H9 (cell line): ENCODE data around the gene FAM114A1. TPM values are rescaled to one million over a fixed set of nuclear protein-coding genes. Genes with fewer than 3 reads are reported as not detected.

ENCODE experiments used
- DNase-seq: peaks from one replicate; pipeline ENCODE4 v3.0.0-alpha.2; 2017
- H2AFZ ChIP-seq: one replicate; pipeline ENCODE4 v1.6.1; 2013; ENCODE audit warnings: mild to moderate bottlenecking, low read length, control low read depth, moderate library complexity
- H2AK5ac ChIP-seq: 2 replicates; pipeline ENCODE4 v1.6.1; 2013; ENCODE audit warnings: low read length, control low read depth, mixed read lengths; ENCODE audit not compliant: insufficient read length
- H2BK120ac ChIP-seq: one replicate; pipeline ENCODE4 v1.6.1; 2013; ENCODE audit warnings: low read depth, mild to moderate bottlenecking, low read length, control low read depth, inconsistent platforms; ENCODE audit not compliant: poor library complexity, severe bottlenecking
- H2BK12ac ChIP-seq: 2 replicates; pipeline ENCODE4 v1.6.1; 2013; ENCODE audit warnings: low read length, control low read depth, mixed read lengths, low read depth; ENCODE audit not compliant: insufficient read length
- H2BK15ac ChIP-seq: 2 replicates; pipeline ENCODE4 v1.6.1; 2013; ENCODE audit warnings: low read depth, low read length, control low read depth
- H2BK20ac ChIP-seq: one replicate; pipeline ENCODE4 v1.6.1; 2013; ENCODE audit warnings: low read depth, mild to moderate bottlenecking, low read length, control low read depth, inconsistent platforms; ENCODE audit not compliant: poor library complexity, severe bottlenecking
- H2BK5ac ChIP-seq: 2 replicates; pipeline ENCODE4 v1.6.1; 2013; ENCODE audit warnings: low read length, control low read depth, mixed read lengths; ENCODE audit not compliant: insufficient read length
- H3K14ac ChIP-seq: 2 replicates; pipeline ENCODE4 v1.6.1; 2013; ENCODE audit warnings: low read length, control low read depth; ENCODE audit not compliant: insufficient read depth
- H3K18ac ChIP-seq: 2 replicates; pipeline ENCODE4 v1.6.1; 2013; ENCODE audit warnings: low read depth, mild to moderate bottlenecking, mixed read lengths, low read length, control low read depth; ENCODE audit not compliant: insufficient read length
- H3K23ac ChIP-seq: 2 replicates; pipeline ENCODE4 v1.6.1; 2013; ENCODE audit warnings: low read length, control low read depth, mixed read lengths, low read depth; ENCODE audit not compliant: insufficient read length
- H3K23me2 ChIP-seq: 2 replicates; pipeline ENCODE4 v1.6.1; 2013; ENCODE audit warnings: low read depth, mild to moderate bottlenecking, mixed read lengths, low read length, control low read depth; ENCODE audit not compliant: insufficient read length, poor library complexity, severe bottlenecking
- H3K27ac ChIP-seq: 2 replicates; pipeline ENCODE4 v1.5.1; 2013; ENCODE audit warnings: low read length, control low read depth, mixed read lengths, low read depth; ENCODE audit not compliant: insufficient read length
- H3K27me3 ChIP-seq: 2 replicates; pipeline ENCODE4 v1.6.1; 2013; ENCODE audit warnings: low read length, control low read depth, inconsistent platforms; ENCODE audit not compliant: insufficient read depth
- H3K4ac ChIP-seq: 2 replicates; pipeline ENCODE4 v1.6.1; 2013; ENCODE audit warnings: low read depth, mild to moderate bottlenecking, control low read depth, inconsistent platforms, low read length, moderate library complexity
- H3K4me1 ChIP-seq: 2 replicates; pipeline ENCODE4 v1.6.1; 2013; ENCODE audit warnings: low read length, control low read depth, inconsistent platforms; ENCODE audit not compliant: insufficient read depth
- H3K4me2 ChIP-seq: 2 replicates; pipeline ENCODE4 v1.6.1; 2013; ENCODE audit warnings: low read length, control low read depth, mixed read lengths; ENCODE audit not compliant: insufficient read length, insufficient read depth
- H3K56ac ChIP-seq: 2 replicates; pipeline ENCODE4 v1.6.1; 2013; ENCODE audit warnings: low read depth, mild to moderate bottlenecking, mixed read lengths, low read length, control low read depth; ENCODE audit not compliant: insufficient read length
- H3K79me1 ChIP-seq: 2 replicates; pipeline ENCODE4 v1.6.1; 2013; ENCODE audit warnings: low read depth, mild to moderate bottlenecking, moderate library complexity, low read length, control low read depth, inconsistent platforms; ENCODE audit not compliant: insufficient read depth, poor library complexity, severe bottlenecking
- H3K79me2 ChIP-seq: 2 replicates; pipeline ENCODE4 v1.6.1; 2013; ENCODE audit warnings: low read length, control low read depth, inconsistent platforms; ENCODE audit not compliant: insufficient read depth
- H3K9ac ChIP-seq: 2 replicates; pipeline ENCODE4 v1.6.1; 2013; ENCODE audit warnings: low read length, control low read depth, mixed read lengths; ENCODE audit not compliant: insufficient read length; ENCODE audit errors: extremely low read depth
- H3K9me3 ChIP-seq: one replicate; pipeline ENCODE4 v1.6.1; 2013; ENCODE audit warnings: low read depth, low read length, inconsistent platforms; ENCODE audit not compliant: control insufficient read depth
- H3T11ph ChIP-seq: one replicate; pipeline ENCODE4 v1.6.1; 2013; ENCODE audit warnings: mild to moderate bottlenecking, low read length, control low read depth, inconsistent platforms
- H4K20me1 ChIP-seq: one replicate; pipeline ENCODE4 v1.6.1; 2013; ENCODE audit not compliant: control insufficient read depth, insufficient read length, insufficient read depth
- H4K5ac ChIP-seq: 2 replicates; pipeline ENCODE4 v1.6.1; 2013; ENCODE audit warnings: low read depth, mild to moderate bottlenecking, mixed read lengths, low read length, control low read depth; ENCODE audit not compliant: insufficient read length
- H4K8ac ChIP-seq: replicated peaks from 2 replicates; pipeline ENCODE4 v1.6.1; 2013; ENCODE audit warnings: low read length, control low read depth, mixed read lengths, low read depth; ENCODE audit not compliant: insufficient read length
- H4K91ac ChIP-seq: 2 replicates; pipeline ENCODE4 v1.6.1; 2013; ENCODE audit warnings: low read depth, mild to moderate bottlenecking, moderate library complexity, mixed read lengths, low read length, control low read depth; ENCODE audit not compliant: insufficient read length
- H3K27ac Mint-ChIP-seq, 3 experiments: 2 replicates in 2 of 3; 3 replicates in 1 of 3; pipeline ENCODE4 v1.8.0; 2020 to 2021; ENCODE audit warnings: mixed read lengths in 3 of 3, mild to moderate bottlenecking in 1 of 3, moderate library complexity in 1 of 3
- H3K27me3 Mint-ChIP-seq: 2 replicates; pipeline ENCODE4 v1.8.0; 2021; ENCODE audit warnings: low read depth, mild to moderate bottlenecking, moderate library complexity, mixed read lengths
- H3K36me3 Mint-ChIP-seq, 3 experiments: 2 replicates in 2 of 3; 3 replicates in 1 of 3; pipeline ENCODE4 v1.8.0; 2020 to 2021; ENCODE audit warnings: low read depth in 3 of 3, mixed read lengths in 3 of 3; ENCODE audit not compliant: insufficient read depth in 1 of 3
- H3K4me1 Mint-ChIP-seq, 2 experiments: 2 replicates each; pipeline ENCODE4 v1.8.0; 2020; ENCODE audit warnings: mixed read lengths in 2 of 2
- H3K4me3 Mint-ChIP-seq, 2 experiments: 2 replicates in 1 of 2; 3 replicates in 1 of 2; pipeline ENCODE4 v1.8.0; 2020 to 2021; ENCODE audit warnings: mild to moderate bottlenecking in 2 of 2, mixed read lengths in 2 of 2, moderate library complexity in 1 of 2
- H3K9me3 Mint-ChIP-seq, 2 experiments: 2 replicates in 1 of 2; 3 replicates in 1 of 2; pipeline ENCODE4 v1.8.0; 2020; ENCODE audit warnings: mild to moderate bottlenecking in 2 of 2, mixed read lengths in 2 of 2, moderate library complexity in 1 of 2
- total RNA-seq: library from RNA; stranded (reverse); gene quantifications from 2 replicates; pipeline ENCODE4 v1.2.1, GENCODE V29; 2021
- TF ChIP-seq, protein P1 (sequence below): fragments of 200-600 bp; sonication (generic); conservative IDR thresholded peaks from 3 replicates; pipeline ENCODE4 v1.8.0; 2021; ENCODE audit warnings: antibody characterized with exemption, mild to moderate bottlenecking

The FAM114A1 gene
- total RNA-seq, 1 experiment from 2014 or later: 9.9 TPM

DNA sequence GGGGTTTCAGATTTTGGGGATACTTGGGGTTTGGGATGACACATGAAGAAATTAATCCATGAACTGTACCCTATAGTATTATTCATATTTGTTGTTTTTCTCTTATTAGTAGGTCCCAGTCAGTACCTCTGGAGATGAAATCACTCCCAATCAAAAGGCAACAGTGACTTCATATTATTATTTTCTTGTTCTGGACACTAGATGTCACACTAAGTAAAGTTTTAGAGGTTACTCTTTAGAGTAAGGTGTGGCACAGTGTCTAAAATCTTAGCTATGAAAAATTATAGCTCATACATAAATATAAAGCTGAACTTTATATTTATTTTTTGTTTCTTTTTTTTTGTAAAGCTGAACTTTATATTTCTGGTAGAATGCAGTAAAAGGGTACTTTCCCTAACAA is 35.1 kb downstream of the FAM114A1 start:
- no peak overlapping the region for H3K14ac ChIP-seq
- H2BK5ac ChIP-seq: no peak overlapping the region
- Mint-ChIP-seq H3K27me3 (no peaks in the 10 kb centered on the region), H3K27ac (no peak overlapping the region), H3K36me3 (peaks cover 0 to 4% (median 0%) of the 10 kb centered on the region in 3 experiments; a peak in 2 of 7 replicates), H3K4me1 (no peaks in the 10 kb centered on the region), H3K9me3 (no peaks in the 10 kb centered on the region), H3K4me3 (no peak overlapping the region)
- no peak overlapping the region for H2BK12ac ChIP-seq
- H4K20me1 ChIP-seq: no peaks in the 10 kb centered on the region
- no peaks in the 10 kb centered on the region for H3K9me3 ChIP-seq
- TF ChIP-seq, protein P1, sequence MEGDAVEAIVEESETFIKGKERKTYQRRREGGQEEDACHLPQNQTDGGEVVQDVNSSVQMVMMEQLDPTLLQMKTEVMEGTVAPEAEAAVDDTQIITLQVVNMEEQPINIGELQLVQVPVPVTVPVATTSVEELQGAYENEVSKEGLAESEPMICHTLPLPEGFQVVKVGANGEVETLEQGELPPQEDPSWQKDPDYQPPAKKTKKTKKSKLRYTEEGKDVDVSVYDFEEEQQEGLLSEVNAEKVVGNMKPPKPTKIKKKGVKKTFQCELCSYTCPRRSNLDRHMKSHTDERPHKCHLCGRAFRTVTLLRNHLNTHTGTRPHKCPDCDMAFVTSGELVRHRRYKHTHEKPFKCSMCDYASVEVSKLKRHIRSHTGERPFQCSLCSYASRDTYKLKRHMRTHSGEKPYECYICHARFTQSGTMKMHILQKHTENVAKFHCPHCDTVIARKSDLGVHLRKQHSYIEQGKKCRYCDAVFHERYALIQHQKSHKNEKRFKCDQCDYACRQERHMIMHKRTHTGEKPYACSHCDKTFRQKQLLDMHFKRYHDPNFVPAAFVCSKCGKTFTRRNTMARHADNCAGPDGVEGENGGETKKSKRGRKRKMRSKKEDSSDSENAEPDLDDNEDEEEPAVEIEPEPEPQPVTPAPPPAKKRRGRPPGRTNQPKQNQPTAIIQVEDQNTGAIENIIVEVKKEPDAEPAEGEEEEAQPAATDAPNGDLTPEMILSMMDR: peak; percentile 58; the same call in 2 of the 3 replicates
- no peaks in the 10 kb centered on the region for H3K79me2 ChIP-seq
- H3K56ac ChIP-seq: no peak overlapping the region
- no peak overlapping the region for H2BK15ac ChIP-seq
- H3K23ac ChIP-seq: no peak overlapping the region
- H4K5ac ChIP-seq: no peak overlapping the region
- H3K18ac ChIP-seq: no peak overlapping the region
- no peak overlapping the region for H3K4ac ChIP-seq
- H2AK5ac ChIP-seq: no peak overlapping the region
- no peak overlapping the region for H4K8ac ChIP-seq
- H2AFZ ChIP-seq: no peak overlapping the region
- H3K4me1 ChIP-seq: no peaks in the 10 kb centered on the region
- no peak overlapping the region for H3K27ac ChIP-seq
- H3K27me3 ChIP-seq: no peaks in the 10 kb centered on the region
- H3K23me2 ChIP-seq: no peaks in the 10 kb centered on the region
- H4K91ac ChIP-seq: no peak overlapping the region
- no peak overlapping the region for H3K4me2 ChIP-seq
- H2BK120ac ChIP-seq: no peak overlapping the region
- no peak overlapping the region for H2BK20ac ChIP-seq
- H3T11ph ChIP-seq: no peak overlapping the region
- no peak overlapping the region for H3K9ac ChIP-seq
- H3K79me1 ChIP-seq: no peaks in the 10 kb centered on the region
- no peak for DNase-seq
